Caco-2 (cell line): ENCODE data around the gene FZD10. TPM values are rescaled to one million over a fixed set of nuclear protein-coding genes. Genes with fewer than 3 reads are reported as not detected.

Experiments
- BruUV-seq: library from RNA; stranded (reverse); fragments of 400-500 nt; replicated peaks from 2 replicates; lab custom pipeline; 2021; lab: Mats Ljungman, UMichigan
- CTCF ChIA-PET: fragments of 300-600 bp; sonication (Branson Sonifier 250); formaldehyde crosslinking; loops from one replicate; lab custom pipeline; 2022; ENCODE audit warnings: antibody characterized with exemption; lab: Charles Lee
- POLR2A ChIA-PET: fragments of 300-600 bp; sonication (Branson Sonifier 250); formaldehyde crosslinking; loops from one replicate; lab custom pipeline; 2022; ENCODE audit warnings: antibody characterized with exemption; lab: Charles Lee
- DNase-seq, 2 experiments: peaks; one replicate each; pipeline versions ENCODE4 v3.0.0 to v3.0.0-alpha.2; 2020 to 2022
- H3K27me3 ChIP-seq: replicated peaks from 2 replicates; pipeline ENCODE4 v1.6.0; 2011; ENCODE audit warnings: low read length; ENCODE audit not compliant: control insufficient read depth, insufficient read depth
- H3K36me3 ChIP-seq: 2 replicates; pipeline ENCODE4 v1.5.1; 2011; ENCODE audit warnings: low read length; ENCODE audit not compliant: control insufficient read depth, insufficient read depth
- H3K4me1 ChIP-seq: fragments of 250-450 bp; sonication (Bioruptor Pico); 2 replicates; pipeline ENCODE4 v1.5.1; 2020; ENCODE audit warnings: mild to moderate bottlenecking
- H3K4me3 ChIP-seq: 2 replicates; pipeline ENCODE4 v1.5.1; 2011; ENCODE audit warnings: low read depth, mild to moderate bottlenecking, control low read depth, low read length
- H3K9me3 ChIP-seq: fragments of 250-450 bp; sonication (Bioruptor Pico); 2 replicates; pipeline ENCODE4 v1.5.1; 2020; ENCODE audit warnings: mild to moderate bottlenecking, moderate library complexity
- H3K27ac Mint-ChIP-seq: one replicate; pipeline ENCODE4 v1.8.0; 2022; ENCODE audit warnings: mixed read lengths; ENCODE audit not compliant: unreplicated experiment
- H3K27me3 Mint-ChIP-seq: one replicate; pipeline ENCODE4 v1.8.0; 2022; ENCODE audit warnings: mixed read lengths; ENCODE audit not compliant: insufficient read depth, unreplicated experiment
- H3K36me3 Mint-ChIP-seq: one replicate; pipeline ENCODE4 v1.8.0; 2022; ENCODE audit warnings: mild to moderate bottlenecking, mixed read lengths; ENCODE audit not compliant: insufficient read depth, unreplicated experiment
- H3K4me1 Mint-ChIP-seq: one replicate; pipeline ENCODE4 v1.8.0; 2022; ENCODE audit warnings: low read depth, mixed read lengths; ENCODE audit not compliant: unreplicated experiment
- H3K4me3 Mint-ChIP-seq: one replicate; pipeline ENCODE4 v1.8.0; 2022; ENCODE audit warnings: mild to moderate bottlenecking, moderate library complexity, mixed read lengths; ENCODE audit not compliant: unreplicated experiment
- H3K9me3 Mint-ChIP-seq: one replicate; pipeline ENCODE4 v1.8.0; 2022; ENCODE audit warnings: mixed read lengths; ENCODE audit not compliant: unreplicated experiment
- intact Hi-C: fragments of 100-400 bp; cut with micrococcal nuclease; formaldehyde crosslinking; loops from one replicate; pipeline ENCODE4 v1.10.0; 2022; ENCODE audit not compliant: unreplicated experiment
- total RNA-seq: library from RNA; stranded (reverse); gene quantifications from 2 replicates; pipeline ENCODE4 v1.2.3, GENCODE V29; 2022
- TF ChIP-seq, protein P1 (sequence below), 2 experiments: fragments of 200-600 bp in 1 of 2; IDR thresholded peaks; 1 replicate in 1 of 2; 2 replicates in 1 of 2; pipeline versions ENCODE4 v1.5.1 to v1.8.0; 2011 to 2022; ENCODE audit warnings: antibody characterized with exemption in 1 of 2, control low read depth in 1 of 2, inconsistent platforms in 1 of 2, low read depth in 1 of 2, low read length in 1 of 2, mild to moderate bottlenecking in 1 of 2, moderate library complexity in 1 of 2; ENCODE audit not compliant: insufficient read depth in 1 of 2, severe bottlenecking in 1 of 2, unreplicated experiment in 1 of 2

Gene FZD10
- total RNA-seq, 1 experiment from 2014 or later = 0.09 TPM

DNA sequence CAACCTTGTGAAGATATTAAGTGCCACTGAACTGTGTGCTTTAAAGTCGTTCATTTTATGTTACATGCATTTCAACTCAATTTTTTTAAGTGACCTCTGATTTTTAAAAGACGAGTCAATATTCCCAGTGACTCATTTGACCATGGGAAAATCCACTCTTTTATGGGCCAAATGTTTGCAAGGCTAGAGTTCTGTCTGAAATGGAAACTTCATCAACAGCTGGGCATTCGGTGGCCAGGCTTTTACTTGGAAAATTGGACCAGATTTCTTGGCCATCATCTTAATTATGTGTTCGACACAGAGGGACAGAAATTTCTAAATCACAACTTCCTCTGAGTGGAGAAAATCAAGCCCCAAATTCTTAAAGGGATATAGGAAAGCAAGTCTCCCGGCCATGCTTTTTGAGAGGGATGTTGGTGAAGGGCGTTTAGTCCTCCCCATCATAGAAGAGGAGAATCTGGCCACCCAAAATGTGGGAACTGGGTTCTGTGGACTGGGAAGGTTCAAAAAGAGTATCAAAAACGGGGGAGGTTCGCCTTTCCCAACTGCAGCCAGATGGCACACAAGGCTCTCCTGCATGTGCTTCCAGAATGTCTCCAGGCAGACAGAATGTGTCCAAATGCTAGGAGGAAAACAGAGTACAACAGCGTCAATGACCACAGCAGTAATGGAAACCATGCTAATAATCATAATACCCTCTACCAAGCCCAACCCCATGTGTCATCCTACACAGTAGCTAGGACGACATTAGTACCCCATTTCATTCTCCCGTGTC is 40.9 kb upstream of the FZD10 start:
- POLR2A ChIA-PET = no interaction called here
- H3K36me3 Mint-ChIP-seq = no peaks in the 10 kb centered on the region
- H3K9me3 ChIP-seq = no peaks in the 10 kb centered on the region
- H3K36me3 ChIP-seq = no peaks in the 10 kb centered on the region
- BruUV-seq = no TSS peak
- H3K4me3 Mint-ChIP-seq = no peak overlapping the region
- no peaks in the 10 kb centered on the region for H3K27me3 ChIP-seq
- DNase-seq = no peak
- TF ChIP-seq, protein P1, sequence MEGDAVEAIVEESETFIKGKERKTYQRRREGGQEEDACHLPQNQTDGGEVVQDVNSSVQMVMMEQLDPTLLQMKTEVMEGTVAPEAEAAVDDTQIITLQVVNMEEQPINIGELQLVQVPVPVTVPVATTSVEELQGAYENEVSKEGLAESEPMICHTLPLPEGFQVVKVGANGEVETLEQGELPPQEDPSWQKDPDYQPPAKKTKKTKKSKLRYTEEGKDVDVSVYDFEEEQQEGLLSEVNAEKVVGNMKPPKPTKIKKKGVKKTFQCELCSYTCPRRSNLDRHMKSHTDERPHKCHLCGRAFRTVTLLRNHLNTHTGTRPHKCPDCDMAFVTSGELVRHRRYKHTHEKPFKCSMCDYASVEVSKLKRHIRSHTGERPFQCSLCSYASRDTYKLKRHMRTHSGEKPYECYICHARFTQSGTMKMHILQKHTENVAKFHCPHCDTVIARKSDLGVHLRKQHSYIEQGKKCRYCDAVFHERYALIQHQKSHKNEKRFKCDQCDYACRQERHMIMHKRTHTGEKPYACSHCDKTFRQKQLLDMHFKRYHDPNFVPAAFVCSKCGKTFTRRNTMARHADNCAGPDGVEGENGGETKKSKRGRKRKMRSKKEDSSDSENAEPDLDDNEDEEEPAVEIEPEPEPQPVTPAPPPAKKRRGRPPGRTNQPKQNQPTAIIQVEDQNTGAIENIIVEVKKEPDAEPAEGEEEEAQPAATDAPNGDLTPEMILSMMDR (IDR thresholded peaks at IDR 0.05; ENCODE audit: insufficient read depth in 1 of 2, low read depth in 1 of 2, low read length in 1 of 2, severe bottlenecking in 1 of 2, unreplicated experiment in 1 of 2) = no peak
- CTCF ChIA-PET = no interaction called here
- no peak overlapping the region for H3K4me3 ChIP-seq
- intact Hi-C loops = no loop called here
- H3K4me1 ChIP-seq = no peaks in the 10 kb centered on the region
- H3K4me1 Mint-ChIP-seq = no peaks in the 10 kb centered on the region
- no peak overlapping the region for H3K27ac Mint-ChIP-seq
- H3K27me3 Mint-ChIP-seq = peaks cover 3% of the 10 kb centered on the region
- H3K9me3 Mint-ChIP-seq = no peaks in the 10 kb centered on the region

DNA sequence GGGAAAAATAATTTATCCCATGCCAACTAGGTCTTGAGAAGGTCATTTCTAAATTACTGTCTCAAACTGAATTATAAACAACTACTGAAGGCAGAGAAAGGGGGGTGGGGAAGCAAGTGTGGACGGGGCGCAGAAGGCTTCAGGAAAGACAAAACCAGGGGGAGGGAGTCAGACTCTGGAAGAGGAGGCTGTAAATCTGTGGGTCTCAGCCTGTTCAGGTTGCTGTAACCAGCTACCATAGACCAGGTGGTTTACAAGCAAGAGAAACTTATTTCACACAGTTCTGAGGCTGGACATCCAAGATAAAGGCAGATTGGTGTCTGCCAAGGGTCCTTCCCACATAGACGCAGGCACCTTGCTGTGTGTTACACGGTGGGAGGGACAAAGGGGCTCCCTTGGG is 39.9 kb upstream of the FZD10 start:
- H3K4me3 Mint-ChIP-seq = no peak overlapping the region
- intact Hi-C loops = no loop called here
- no peak for DNase-seq
- no TSS peak for BruUV-seq
- no peaks in the 10 kb centered on the region for H3K36me3 Mint-ChIP-seq
- peaks cover 3% of the 10 kb centered on the region for H3K27me3 Mint-ChIP-seq
- H3K9me3 ChIP-seq = no peaks in the 10 kb centered on the region
- POLR2A ChIA-PET = no interaction called here
- no peaks in the 10 kb centered on the region for H3K4me1 Mint-ChIP-seq
- H3K4me1 ChIP-seq = no peaks in the 10 kb centered on the region
- H3K36me3 ChIP-seq = no peaks in the 10 kb centered on the region
- H3K9me3 Mint-ChIP-seq = no peaks in the 10 kb centered on the region
- TF ChIP-seq, protein P1 (IDR thresholded peaks at IDR 0.05; ENCODE audit: insufficient read depth in 1 of 2, low read depth in 1 of 2, low read length in 1 of 2, severe bottlenecking in 1 of 2, unreplicated experiment in 1 of 2) = no peak
- no peaks in the 10 kb centered on the region for H3K27me3 ChIP-seq
- no peak overlapping the region for H3K27ac Mint-ChIP-seq
- CTCF ChIA-PET = no interaction called here
- H3K4me3 ChIP-seq = no peak overlapping the region

DNA sequence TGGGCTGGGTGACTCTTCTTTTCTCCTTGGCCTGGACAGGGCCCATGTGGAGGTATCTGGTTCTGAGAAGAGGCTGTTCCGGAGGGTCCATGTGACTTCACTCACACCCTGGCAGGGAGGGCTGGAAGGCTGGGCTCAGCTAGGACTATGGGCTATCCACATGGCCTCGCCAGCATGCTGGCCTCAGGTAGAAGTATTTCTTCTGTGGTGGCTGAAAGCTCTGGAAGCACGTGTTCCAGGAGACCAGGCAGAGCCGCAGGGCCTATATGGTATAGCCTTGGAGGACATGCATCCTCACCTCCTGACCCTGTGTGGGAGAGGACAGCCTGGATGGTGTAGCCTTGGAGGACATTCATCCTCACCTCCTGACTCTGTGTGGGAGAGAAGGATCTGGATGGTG is 38.2 kb upstream of the FZD10 start:
- H3K4me1 Mint-ChIP-seq = no peaks in the 10 kb centered on the region
- no peaks in the 10 kb centered on the region for H3K36me3 Mint-ChIP-seq
- no peak overlapping the region for H3K4me3 Mint-ChIP-seq
- DNase-seq = no peak
- TF ChIP-seq, protein P1 (IDR thresholded peaks at IDR 0.05; ENCODE audit: insufficient read depth in 1 of 2, low read depth in 1 of 2, low read length in 1 of 2, severe bottlenecking in 1 of 2, unreplicated experiment in 1 of 2) = no peak
- no peaks in the 10 kb centered on the region for H3K4me1 ChIP-seq
- ChIA-PET POLR2A (no interaction called here), CTCF (no interaction called here)
- H3K9me3 Mint-ChIP-seq = no peaks in the 10 kb centered on the region
- no peak overlapping the region for H3K4me3 ChIP-seq
- H3K27me3 Mint-ChIP-seq = peaks cover 3% of the 10 kb centered on the region
- BruUV-seq = no TSS peak
- no peaks in the 10 kb centered on the region for H3K36me3 ChIP-seq
- H3K9me3 ChIP-seq = no peaks in the 10 kb centered on the region
- H3K27ac Mint-ChIP-seq = no peak overlapping the region
- intact Hi-C loops = no loop called here
- H3K27me3 ChIP-seq = no peaks in the 10 kb centered on the region
